Keratinocyte (primary cell): ENCODE data around the gene TMEM9. TPM values are rescaled to one million over a fixed set of nuclear protein-coding genes. Genes with fewer than 3 reads are reported as not detected.

ENCODE experiments used
- DNase-seq: peaks from one replicate; pipeline ENCODE4 v3.0.0-alpha.2; 2011; ENCODE audit warnings: low read depth, missing footprints, low spot score
- FAIRE-seq: peaks from 2 replicates; lab custom pipeline; 2011; peaks lifted over from hg19 to GRCh38; lab: Jason Lieb, UNC
- H2AFZ ChIP-seq: 2 replicates; pipeline ENCODE4 v1.6.0; 2012; ENCODE audit warnings: low read length, control low read depth, inconsistent platforms; ENCODE audit not compliant: control insufficient read depth
- H3K27ac ChIP-seq: 2 replicates; pipeline ENCODE4 v1.5.1; 2011; ENCODE audit warnings: low read length; ENCODE audit not compliant: control insufficient read depth, insufficient read depth
- H3K27me3 ChIP-seq: 3 replicates; pipeline ENCODE4 v1.6.0; 2011; ENCODE audit warnings: low read length; ENCODE audit not compliant: control insufficient read depth, insufficient read depth; ENCODE audit errors: extremely low read depth
- H3K36me3 ChIP-seq, 2 experiments: 2 replicates in 1 of 2; 3 replicates in 1 of 2; pipeline ENCODE4 v1.5.1; 2011; ENCODE audit warnings: low read length in 2 of 2, mild to moderate bottlenecking in 1 of 2; ENCODE audit not compliant: control insufficient read depth in 2 of 2, insufficient read depth in 2 of 2; ENCODE audit errors: extremely low read depth in 1 of 2
- H3K4me1 ChIP-seq: 3 replicates; pipeline ENCODE4 v1.5.1; 2011; ENCODE audit warnings: low read length; ENCODE audit not compliant: control insufficient read depth, insufficient read depth; ENCODE audit errors: extremely low read depth
- H3K4me2 ChIP-seq: 3 replicates; pipeline ENCODE4 v1.6.0; 2011; ENCODE audit warnings: low read depth, low read length; ENCODE audit not compliant: control insufficient read depth, insufficient read depth; ENCODE audit errors: extremely low read depth
- H3K4me3 ChIP-seq, 3 experiments: fragments of 200-600 bp in 1 of 3; sonication (generic) in 1 of 3; 2 replicates in 2 of 3; 3 replicates in 1 of 3; pipeline ENCODE4 v1.5.1; 2011 to 2016; ENCODE audit warnings: low read length in 3 of 3, mild to moderate bottlenecking in 3 of 3, control low read depth in 2 of 3, inconsistent platforms in 1 of 3, low read depth in 1 of 3, mixed read lengths in 1 of 3, mixed run types in 1 of 3, moderate library complexity in 1 of 3; ENCODE audit not compliant: control insufficient read depth in 2 of 3, insufficient read depth in 2 of 3; ENCODE audit errors: extremely low read depth in 1 of 3
- H3K79me2 ChIP-seq: 2 replicates; pipeline ENCODE4 v1.6.0; 2012; ENCODE audit warnings: low read length; ENCODE audit not compliant: control insufficient read depth, insufficient read depth
- H3K9ac ChIP-seq: 3 replicates; pipeline ENCODE4 v1.6.0; 2011; ENCODE audit warnings: low read length; ENCODE audit not compliant: control insufficient read depth, insufficient read depth; ENCODE audit errors: extremely low read depth
- H3K9me1 ChIP-seq: 3 replicates; pipeline ENCODE4 v1.6.0; 2011; ENCODE audit warnings: low read length; ENCODE audit not compliant: control insufficient read depth, insufficient read depth; ENCODE audit errors: extremely low read depth
- H3K9me3 ChIP-seq: 2 replicates; pipeline ENCODE4 v1.5.1; 2012; ENCODE audit warnings: low read depth, low read length; ENCODE audit not compliant: control insufficient read depth
- H4K20me1 ChIP-seq: 3 replicates; pipeline ENCODE4 v1.6.0; 2011; ENCODE audit warnings: low read length; ENCODE audit not compliant: control insufficient read depth, insufficient read depth; ENCODE audit errors: extremely low read depth
- CTCF ChIP-seq, 3 experiments: IDR thresholded peaks in 1 of 3; conservative IDR thresholded peaks in 1 of 3; optimal IDR thresholded peaks in 1 of 3; 2 replicates in 2 of 3; 3 replicates in 1 of 3; pipeline versions ENCODE3 to v1.5.1; 2011; ENCODE audit warnings: low read length in 3 of 3, mild to moderate bottlenecking in 3 of 3, moderate library complexity in 2 of 3, control low read depth in 1 of 3, inconsistent platforms in 1 of 3; ENCODE audit not compliant: insufficient read depth in 2 of 3; ENCODE audit errors: extremely low read depth in 1 of 3
- EZH2 ChIP-seq: IDR thresholded peaks from one replicate; pipeline ENCODE4 v1.6.1; 2012; ENCODE audit warnings: inconsistent platforms, mild to moderate bottlenecking, low read length, moderate library complexity
- dilution Hi-C: fragments of 300-500 bp; cut with MboI; formaldehyde crosslinking; loops from one replicate; pipeline ENCODE4 v1.7.0; 2020; ENCODE audit warnings: low sequenced_read_pairs; ENCODE audit not compliant: extremely low pct_ligation_motif_present
- polyA plus RNA-seq, 5 experiments: library from polyadenylated mRNA; depleted of rRNA in 3 of 5; stranded (reverse) in 3 of 5; stranded (forward) in 1 of 5; unstranded in 1 of 5; fragments of >200 nt; gene quantifications; 1 replicate in 1 of 5; 2 replicates in 3 of 5; 3 replicates in 1 of 5; pipeline versions ENCODE4 v1.2.1 to v1.2.3, GENCODE V29; 2011 to 2012; ENCODE audit warnings: missing spikeins in 2 of 5, low read depth in 1 of 5, low replicate concordance in 1 of 5

TMEM9 gene
- polyA plus RNA-seq, 1 donor (not counting 4 experiments of a cell fraction or from before 2014, with no cell fraction given), result 56.0 TPM

- H3K79me2 ChIP-seq, result no peaks in the 10 kb centered on the region
- no peaks in the 10 kb centered on the region for H3K4me1 ChIP-seq
- no peak overlapping the region for H3K4me3 ChIP-seq
- no peak overlapping the region for H2AFZ ChIP-seq
- no peaks in the 10 kb centered on the region for H3K27me3 ChIP-seq
- dilution Hi-C loops, result no loop called here
- TF ChIP-seq EZH2 (no peak), CTCF (optimal IDR thresholded peaks at IDR 0.05 in 1 of 3, IDR thresholded peaks at IDR 0.05 in 1 of 3, conservative IDR thresholded peaks at IDR 0.05 in 1 of 3; ENCODE audit: extremely low read depth in 1 of 3, insufficient read depth in 2 of 3, low read length in 3 of 3) (no peak)
- H3K9ac ChIP-seq, result no peak overlapping the region
- H4K20me1 ChIP-seq, result no peaks in the 10 kb centered on the region
- no peaks in the 10 kb centered on the region for H3K9me1 ChIP-seq
- FAIRE-seq (no peak), DNase-seq (no peak)
- no peak overlapping the region for H3K4me2 ChIP-seq
- H3K9me3 ChIP-seq, result no peaks in the 10 kb centered on the region
- peaks cover 22 to 30% of the 10 kb centered on the region in 2 experiments for H3K36me3 ChIP-seq
- no peak overlapping the region for H3K27ac ChIP-seq
These were observed 6.8 kb downstream of the TMEM9 start for GRCh38 chr1:201147396-201148015.

GRCh38 chr1:201146626-201147390 lies 7.5 kb downstream of the TMEM9 start:
- Histone ChIP-seq H3K4me1 (no peaks in the 10 kb centered on the region), H3K4me2 (no peak overlapping the region), H3K9me1 (no peaks in the 10 kb centered on the region), H3K79me2 (no peaks in the 10 kb centered on the region), H3K27ac (no peak overlapping the region), H2AFZ (no peak overlapping the region), H3K4me3 (no peak overlapping the region), H3K36me3 (peaks cover 25 to 30% of the 10 kb centered on the region in 2 experiments), H3K9me3 (no peaks in the 10 kb centered on the region), H3K27me3 (no peaks in the 10 kb centered on the region), H3K9ac (no peak overlapping the region), H4K20me1 (no peaks in the 10 kb centered on the region)
- DNase-seq, result no peak
- TF ChIP-seq EZH2 (no peak), CTCF (optimal IDR thresholded peaks at IDR 0.05 in 1 of 3, IDR thresholded peaks at IDR 0.05 in 1 of 3, conservative IDR thresholded peaks at IDR 0.05 in 1 of 3; ENCODE audit: extremely low read depth in 1 of 3, insufficient read depth in 2 of 3, low read length in 3 of 3) (no peak)
- no peak for FAIRE-seq
- dilution Hi-C loops, result no loop called here
